Measurements from ENCODE around the gene PDHX.

- no peak for TF ChIP-seq EZH2 (optimal IDR thresholded peaks at IDR 0.05; ENCODE audit: low read depth, low read length)
- no peak for TF ChIP-seq CTCF (IDR thresholded peaks at IDR 0.05; ENCODE audit: low read length)
- no peak for TF ChIP-seq EZH2phosphoT487 (IDR thresholded peaks at IDR 0.05; ENCODE audit: low read length)
Observed at GRCh38 chr11:34957606-34958005, 41.2 kb downstream of the PDHX start.
